H9 (cell line): ENCODE results near the gene ZFYVE28. TPM values are rescaled to one million over a fixed set of nuclear protein-coding genes. Genes with fewer than 3 reads are reported as not detected.

Experiments
- DNase-seq: peaks from one replicate; pipeline ENCODE4 v3.0.0-alpha.2; 2017
- H2AFZ ChIP-seq: one replicate; pipeline ENCODE4 v1.6.1; 2013; ENCODE audit warnings: mild to moderate bottlenecking, low read length, control low read depth, moderate library complexity
- H2AK5ac ChIP-seq: 2 replicates; pipeline ENCODE4 v1.6.1; 2013; ENCODE audit warnings: low read length, control low read depth, mixed read lengths; ENCODE audit not compliant: insufficient read length
- H2BK120ac ChIP-seq: one replicate; pipeline ENCODE4 v1.6.1; 2013; ENCODE audit warnings: low read depth, mild to moderate bottlenecking, low read length, control low read depth, inconsistent platforms; ENCODE audit not compliant: poor library complexity, severe bottlenecking
- H2BK12ac ChIP-seq: 2 replicates; pipeline ENCODE4 v1.6.1; 2013; ENCODE audit warnings: low read length, control low read depth, mixed read lengths, low read depth; ENCODE audit not compliant: insufficient read length
- H2BK15ac ChIP-seq: 2 replicates; pipeline ENCODE4 v1.6.1; 2013; ENCODE audit warnings: low read depth, low read length, control low read depth
- H2BK20ac ChIP-seq: one replicate; pipeline ENCODE4 v1.6.1; 2013; ENCODE audit warnings: low read depth, mild to moderate bottlenecking, low read length, control low read depth, inconsistent platforms; ENCODE audit not compliant: poor library complexity, severe bottlenecking
- H2BK5ac ChIP-seq: 2 replicates; pipeline ENCODE4 v1.6.1; 2013; ENCODE audit warnings: low read length, control low read depth, mixed read lengths; ENCODE audit not compliant: insufficient read length
- H3K14ac ChIP-seq: 2 replicates; pipeline ENCODE4 v1.6.1; 2013; ENCODE audit warnings: low read length, control low read depth; ENCODE audit not compliant: insufficient read depth
- H3K18ac ChIP-seq: 2 replicates; pipeline ENCODE4 v1.6.1; 2013; ENCODE audit warnings: low read depth, mild to moderate bottlenecking, mixed read lengths, low read length, control low read depth; ENCODE audit not compliant: insufficient read length
- H3K23ac ChIP-seq: 2 replicates; pipeline ENCODE4 v1.6.1; 2013; ENCODE audit warnings: low read length, control low read depth, mixed read lengths, low read depth; ENCODE audit not compliant: insufficient read length
- H3K23me2 ChIP-seq: 2 replicates; pipeline ENCODE4 v1.6.1; 2013; ENCODE audit warnings: low read depth, mild to moderate bottlenecking, mixed read lengths, low read length, control low read depth; ENCODE audit not compliant: insufficient read length, poor library complexity, severe bottlenecking
- H3K27ac ChIP-seq: 2 replicates; pipeline ENCODE4 v1.5.1; 2013; ENCODE audit warnings: low read length, control low read depth, mixed read lengths, low read depth; ENCODE audit not compliant: insufficient read length
- H3K27me3 ChIP-seq: 2 replicates; pipeline ENCODE4 v1.6.1; 2013; ENCODE audit warnings: low read length, control low read depth, inconsistent platforms; ENCODE audit not compliant: insufficient read depth
- H3K4ac ChIP-seq: 2 replicates; pipeline ENCODE4 v1.6.1; 2013; ENCODE audit warnings: low read depth, mild to moderate bottlenecking, control low read depth, inconsistent platforms, low read length, moderate library complexity
- H3K4me1 ChIP-seq: 2 replicates; pipeline ENCODE4 v1.6.1; 2013; ENCODE audit warnings: low read length, control low read depth, inconsistent platforms; ENCODE audit not compliant: insufficient read depth
- H3K4me2 ChIP-seq: 2 replicates; pipeline ENCODE4 v1.6.1; 2013; ENCODE audit warnings: low read length, control low read depth, mixed read lengths; ENCODE audit not compliant: insufficient read length, insufficient read depth
- H3K56ac ChIP-seq: 2 replicates; pipeline ENCODE4 v1.6.1; 2013; ENCODE audit warnings: low read depth, mild to moderate bottlenecking, mixed read lengths, low read length, control low read depth; ENCODE audit not compliant: insufficient read length
- H3K79me1 ChIP-seq: 2 replicates; pipeline ENCODE4 v1.6.1; 2013; ENCODE audit warnings: low read depth, mild to moderate bottlenecking, moderate library complexity, low read length, control low read depth, inconsistent platforms; ENCODE audit not compliant: insufficient read depth, poor library complexity, severe bottlenecking
- H3K79me2 ChIP-seq: 2 replicates; pipeline ENCODE4 v1.6.1; 2013; ENCODE audit warnings: low read length, control low read depth, inconsistent platforms; ENCODE audit not compliant: insufficient read depth
- H3K9ac ChIP-seq: 2 replicates; pipeline ENCODE4 v1.6.1; 2013; ENCODE audit warnings: low read length, control low read depth, mixed read lengths; ENCODE audit not compliant: insufficient read length; ENCODE audit errors: extremely low read depth
- H3K9me3 ChIP-seq: one replicate; pipeline ENCODE4 v1.6.1; 2013; ENCODE audit warnings: low read depth, low read length, inconsistent platforms; ENCODE audit not compliant: control insufficient read depth
- H3T11ph ChIP-seq: one replicate; pipeline ENCODE4 v1.6.1; 2013; ENCODE audit warnings: mild to moderate bottlenecking, low read length, control low read depth, inconsistent platforms
- H4K20me1 ChIP-seq: one replicate; pipeline ENCODE4 v1.6.1; 2013; ENCODE audit not compliant: control insufficient read depth, insufficient read length, insufficient read depth
- H4K5ac ChIP-seq: 2 replicates; pipeline ENCODE4 v1.6.1; 2013; ENCODE audit warnings: low read depth, mild to moderate bottlenecking, mixed read lengths, low read length, control low read depth; ENCODE audit not compliant: insufficient read length
- H4K8ac ChIP-seq: replicated peaks from 2 replicates; pipeline ENCODE4 v1.6.1; 2013; ENCODE audit warnings: low read length, control low read depth, mixed read lengths, low read depth; ENCODE audit not compliant: insufficient read length
- H4K91ac ChIP-seq: 2 replicates; pipeline ENCODE4 v1.6.1; 2013; ENCODE audit warnings: low read depth, mild to moderate bottlenecking, moderate library complexity, mixed read lengths, low read length, control low read depth; ENCODE audit not compliant: insufficient read length
- H3K27ac Mint-ChIP-seq, 3 experiments: 2 replicates in 2 of 3; 3 replicates in 1 of 3; pipeline ENCODE4 v1.8.0; 2020 to 2021; ENCODE audit warnings: mixed read lengths in 3 of 3, mild to moderate bottlenecking in 1 of 3, moderate library complexity in 1 of 3
- H3K27me3 Mint-ChIP-seq: 2 replicates; pipeline ENCODE4 v1.8.0; 2021; ENCODE audit warnings: low read depth, mild to moderate bottlenecking, moderate library complexity, mixed read lengths
- H3K36me3 Mint-ChIP-seq, 3 experiments: 2 replicates in 2 of 3; 3 replicates in 1 of 3; pipeline ENCODE4 v1.8.0; 2020 to 2021; ENCODE audit warnings: low read depth in 3 of 3, mixed read lengths in 3 of 3; ENCODE audit not compliant: insufficient read depth in 1 of 3
- H3K4me1 Mint-ChIP-seq, 2 experiments: 2 replicates each; pipeline ENCODE4 v1.8.0; 2020; ENCODE audit warnings: mixed read lengths in 2 of 2
- H3K4me3 Mint-ChIP-seq, 2 experiments: 2 replicates in 1 of 2; 3 replicates in 1 of 2; pipeline ENCODE4 v1.8.0; 2020 to 2021; ENCODE audit warnings: mild to moderate bottlenecking in 2 of 2, mixed read lengths in 2 of 2, moderate library complexity in 1 of 2
- H3K9me3 Mint-ChIP-seq, 2 experiments: 2 replicates in 1 of 2; 3 replicates in 1 of 2; pipeline ENCODE4 v1.8.0; 2020; ENCODE audit warnings: mild to moderate bottlenecking in 2 of 2, mixed read lengths in 2 of 2, moderate library complexity in 1 of 2
- CTCF ChIP-seq: fragments of 200-600 bp; sonication (generic); conservative IDR thresholded peaks from 3 replicates; pipeline ENCODE4 v1.8.0; 2021; ENCODE audit warnings: antibody characterized with exemption, mild to moderate bottlenecking
- WGBS: extraction: QIAGEN DNeasy Blood & Tissue Kit; methylation state at CpG from one replicate; pipeline ENCODE4 v1.1.7; 2013; ENCODE audit warnings: missing lambda C conversion rate, low lambda C conversion rate, mixed read lengths; ENCODE audit not compliant: insufficient read length; ENCODE audit errors: extremely low coverage; 5-methylcytosine and 5-hydroxymethylcytosine counted together
- total RNA-seq: library from RNA; stranded (reverse); gene quantifications from 2 replicates; pipeline ENCODE4 v1.2.1, GENCODE V29; 2021

Gene ZFYVE28
- total RNA-seq, 1 experiment from 2014 or later: 0.98 TPM

DNA sequence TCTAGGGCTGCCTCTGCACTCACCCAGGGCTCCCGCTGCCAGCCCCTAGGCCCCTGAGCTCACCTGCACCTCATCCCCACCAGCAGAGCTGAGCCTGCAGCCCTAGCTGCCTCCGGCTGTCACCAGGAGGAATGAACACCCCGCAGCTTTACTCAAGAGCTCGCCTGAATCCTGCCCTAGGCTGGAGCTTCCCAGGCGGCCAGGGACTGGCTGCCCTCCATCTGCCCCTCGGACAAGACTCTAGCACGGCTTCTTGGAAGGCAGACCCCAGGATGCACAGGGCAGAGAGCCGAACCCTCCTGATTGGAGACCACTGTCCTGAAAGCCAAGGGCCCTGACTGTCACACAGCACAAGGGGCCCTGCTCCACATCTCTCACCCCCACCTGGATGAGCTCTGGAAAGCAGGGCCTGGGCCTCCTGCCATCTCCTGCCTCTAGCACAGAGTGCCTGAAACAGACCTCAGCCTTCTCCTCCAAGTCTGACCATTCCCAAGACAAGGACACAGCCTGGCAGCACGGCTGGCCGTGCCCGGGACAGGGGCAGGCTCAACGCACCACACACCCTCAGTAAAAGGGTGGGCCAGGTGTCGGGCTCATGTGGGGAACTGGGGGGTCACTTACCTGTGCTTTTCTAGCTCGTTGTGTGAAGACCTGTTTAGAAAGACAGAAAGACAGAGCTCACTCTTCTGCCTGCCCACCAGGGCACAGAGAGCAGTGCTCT is 160.9 kb downstream of the ZFYVE28 start:
- Histone ChIP-seq H2BK120ac (no peak overlapping the region), H3K79me1 (no peaks in the 10 kb centered on the region), H3T11ph (no peak overlapping the region), H3K18ac (no peak overlapping the region), H3K14ac (no peak overlapping the region), H3K56ac (no peak overlapping the region), H3K27ac (no peak overlapping the region), H3K9me3 (no peaks in the 10 kb centered on the region), H3K23me2 (peaks cover 9% of the 10 kb centered on the region), H3K4me1 (no peaks in the 10 kb centered on the region), H2BK12ac (no peak overlapping the region), H3K23ac (no peak overlapping the region), H2AFZ (no peak overlapping the region), H3K79me2 (no peaks in the 10 kb centered on the region), H2BK20ac (no peak overlapping the region), H3K4me2 (no peak overlapping the region), H4K8ac (no peak overlapping the region), H2BK5ac (no peak overlapping the region), H4K20me1 (peaks cover 2% of the 10 kb centered on the region), H2AK5ac (no peak overlapping the region), H3K27me3 (no peaks in the 10 kb centered on the region), H4K91ac (no peak overlapping the region), H2BK15ac (no peak overlapping the region), H3K9ac (no peak overlapping the region), H3K4ac (no peak overlapping the region), H4K5ac (no peak overlapping the region)
- no peaks in the 10 kb centered on the region for H3K9me3 Mint-ChIP-seq
- peak overlapping the region in 1 of 2 experiments; percentile 13; a peak in 2 of 5 replicates for H3K4me3 Mint-ChIP-seq
- TF ChIP-seq CTCF: no peak
- H3K36me3 Mint-ChIP-seq: peaks cover 5 to 18% (median 12%) of the 10 kb centered on the region in 3 experiments; a peak in 4 of 7 replicates
- no peak overlapping the region; a peak in 2 of 7 replicates for H3K27ac Mint-ChIP-seq
- no peak for DNase-seq
- H3K27me3 Mint-ChIP-seq: no peaks in the 10 kb centered on the region
- H3K4me1 Mint-ChIP-seq: no peaks in the 10 kb centered on the region
- no CpG with 5 or more reads among the region's 14 CpGs for WGBS
